ENCODE results near the gene PCBP1.
"Not testable (repeated sequence)": the region's sequence is repeated elsewhere in the genome, so short reads cannot be mapped to it uniquely, and the experiment has no call there.

Gene PCBP1

DNA sequence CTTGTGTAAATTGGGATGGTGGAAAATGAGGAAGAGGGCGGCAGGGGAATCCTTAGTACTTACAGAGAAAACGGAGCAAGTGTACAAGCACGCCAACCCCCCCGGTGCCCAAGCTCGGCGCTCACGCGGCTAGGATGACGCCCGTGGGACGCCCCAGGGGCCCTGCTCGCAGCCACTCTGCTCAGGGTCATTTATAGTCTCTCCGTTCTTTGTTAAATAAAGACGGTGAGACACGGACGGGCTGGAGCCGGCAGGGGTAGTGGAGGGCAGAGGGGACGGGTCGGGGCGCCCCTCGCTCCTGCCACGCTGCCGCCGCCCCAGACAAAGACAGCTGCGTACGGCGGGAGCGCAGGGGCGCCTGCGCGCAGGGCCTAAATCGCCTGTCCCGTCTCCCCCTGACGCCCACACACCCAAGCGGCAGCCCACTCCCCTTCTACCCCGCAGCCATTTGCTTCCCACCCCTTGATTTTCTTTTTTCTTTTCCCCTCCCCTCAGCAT lies 37.8 kb downstream of the PCBP1 start:
- no peak for DNase-seq (ENCODE audit: low read depth)
- peak overlapping the region; percentile 35 for H3K4me3 ChIP-seq (ENCODE audit: low read depth, low read length)
- TF ChIP-seq, protein P1, sequence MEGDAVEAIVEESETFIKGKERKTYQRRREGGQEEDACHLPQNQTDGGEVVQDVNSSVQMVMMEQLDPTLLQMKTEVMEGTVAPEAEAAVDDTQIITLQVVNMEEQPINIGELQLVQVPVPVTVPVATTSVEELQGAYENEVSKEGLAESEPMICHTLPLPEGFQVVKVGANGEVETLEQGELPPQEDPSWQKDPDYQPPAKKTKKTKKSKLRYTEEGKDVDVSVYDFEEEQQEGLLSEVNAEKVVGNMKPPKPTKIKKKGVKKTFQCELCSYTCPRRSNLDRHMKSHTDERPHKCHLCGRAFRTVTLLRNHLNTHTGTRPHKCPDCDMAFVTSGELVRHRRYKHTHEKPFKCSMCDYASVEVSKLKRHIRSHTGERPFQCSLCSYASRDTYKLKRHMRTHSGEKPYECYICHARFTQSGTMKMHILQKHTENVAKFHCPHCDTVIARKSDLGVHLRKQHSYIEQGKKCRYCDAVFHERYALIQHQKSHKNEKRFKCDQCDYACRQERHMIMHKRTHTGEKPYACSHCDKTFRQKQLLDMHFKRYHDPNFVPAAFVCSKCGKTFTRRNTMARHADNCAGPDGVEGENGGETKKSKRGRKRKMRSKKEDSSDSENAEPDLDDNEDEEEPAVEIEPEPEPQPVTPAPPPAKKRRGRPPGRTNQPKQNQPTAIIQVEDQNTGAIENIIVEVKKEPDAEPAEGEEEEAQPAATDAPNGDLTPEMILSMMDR (IDR thresholded peaks at IDR 0.05; ENCODE audit: low read depth, low read length, missing control alignments) = no peak
- in situ Hi-C loops (cut with HindIII; ENCODE audit: low sequenced_read_pairs) = no loop called here

- TF ChIP-seq, protein P1 (IDR thresholded peaks at IDR 0.05; ENCODE audit: low read depth, low read length, missing control alignments) = no peak
- DNase-seq (ENCODE audit: low read depth) = no peak
- in situ Hi-C loops (cut with HindIII; ENCODE audit: low sequenced_read_pairs) = no loop called here
Measured at GRCh38 chr2:70125498-70125898, 38.2 kb downstream of the PCBP1 start.

GRCh38 chr2:70126413-70126812 lies 39.1 kb downstream of the PCBP1 start:
- DNase-seq (ENCODE audit: low read depth) = no peak
- in situ Hi-C loops (cut with HindIII; ENCODE audit: low sequenced_read_pairs) = no loop called here
- H3K4me3 ChIP-seq (ENCODE audit: low read depth, low read length) = no peak overlapping the region
- TF ChIP-seq, protein P1 (IDR thresholded peaks at IDR 0.05; ENCODE audit: low read depth, low read length, missing control alignments) = no peak

More at GRCh38 chr2:70125498-70125898, 38.2 kb downstream of the PCBP1 start:
- H3K4me3 ChIP-seq (ENCODE audit: low read depth, low read length) = peak overlapping the region; percentile 35

DNA sequence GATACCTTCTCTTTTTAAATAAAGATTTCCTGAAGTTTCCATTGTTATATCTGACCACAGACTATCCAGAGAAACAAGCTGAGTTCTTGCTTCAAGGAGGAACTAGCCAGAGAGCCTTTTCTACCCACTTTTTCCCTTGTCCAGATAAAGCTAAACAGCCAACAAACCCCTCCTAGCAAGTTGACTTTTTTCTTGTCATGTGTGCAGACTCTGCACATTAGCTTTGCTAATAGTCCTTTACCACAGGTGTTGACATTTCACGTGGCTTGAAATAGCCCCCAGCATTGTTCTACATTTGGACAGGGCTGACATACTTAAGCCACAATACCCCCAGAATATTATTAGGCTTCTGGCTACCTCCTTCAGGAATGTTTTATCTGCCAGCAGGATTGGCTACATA lies 40.7 kb downstream of the PCBP1 start:
- TF ChIP-seq, protein P1 (IDR thresholded peaks at IDR 0.05; ENCODE audit: low read depth, low read length, missing control alignments) = no peak
- no peak overlapping the region for H3K4me3 ChIP-seq (ENCODE audit: low read depth, low read length)

DNA sequence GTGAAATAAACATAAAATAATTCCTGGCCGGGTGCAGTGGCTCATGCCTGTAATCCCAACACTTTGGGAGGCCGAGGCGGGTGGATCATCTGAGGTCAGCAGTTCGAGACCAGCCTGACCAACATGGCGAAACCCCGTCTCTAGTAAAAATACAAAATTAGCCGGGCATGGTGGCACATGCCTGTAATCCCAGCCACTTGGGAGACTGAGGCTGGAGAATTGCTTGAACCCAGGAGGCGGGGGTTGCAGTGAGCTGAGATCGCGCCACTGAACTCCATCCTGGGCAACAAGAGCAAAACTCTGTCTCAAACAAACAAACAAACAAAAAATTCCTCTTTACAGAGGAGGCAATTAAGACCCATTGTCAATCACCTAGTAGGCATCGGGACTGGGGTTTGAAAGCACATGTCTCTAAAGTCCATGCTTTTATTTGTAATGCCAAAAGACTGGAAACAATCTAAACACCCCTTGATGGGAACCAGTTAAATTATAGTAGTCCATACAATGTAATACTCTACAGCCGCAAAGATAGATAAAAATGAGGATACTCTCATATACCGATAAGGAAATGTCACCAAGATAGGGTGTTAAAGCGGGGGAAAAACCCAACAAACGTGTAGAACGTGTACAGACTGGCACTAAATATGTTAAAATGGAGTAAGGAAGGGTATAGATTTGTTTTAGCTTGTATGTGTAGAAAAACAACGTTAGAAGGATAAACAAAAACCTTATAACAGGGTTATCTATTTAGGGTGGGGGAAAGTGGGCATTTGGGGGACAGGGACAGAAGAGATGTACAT lies 44.3 kb downstream of the PCBP1 start:
- in situ Hi-C loops (cut with HindIII; ENCODE audit: low sequenced_read_pairs); DNase-seq (ENCODE audit: low read depth); H3K4me3 ChIP-seq (ENCODE audit: low read depth, low read length): not testable (repeated sequence)

More for the DNA sequence above, 40.7 kb downstream of the PCBP1 start:
- DNase-seq (ENCODE audit: low read depth) = no peak
- in situ Hi-C loops (cut with HindIII; ENCODE audit: low sequenced_read_pairs) = no loop called here

DNA sequence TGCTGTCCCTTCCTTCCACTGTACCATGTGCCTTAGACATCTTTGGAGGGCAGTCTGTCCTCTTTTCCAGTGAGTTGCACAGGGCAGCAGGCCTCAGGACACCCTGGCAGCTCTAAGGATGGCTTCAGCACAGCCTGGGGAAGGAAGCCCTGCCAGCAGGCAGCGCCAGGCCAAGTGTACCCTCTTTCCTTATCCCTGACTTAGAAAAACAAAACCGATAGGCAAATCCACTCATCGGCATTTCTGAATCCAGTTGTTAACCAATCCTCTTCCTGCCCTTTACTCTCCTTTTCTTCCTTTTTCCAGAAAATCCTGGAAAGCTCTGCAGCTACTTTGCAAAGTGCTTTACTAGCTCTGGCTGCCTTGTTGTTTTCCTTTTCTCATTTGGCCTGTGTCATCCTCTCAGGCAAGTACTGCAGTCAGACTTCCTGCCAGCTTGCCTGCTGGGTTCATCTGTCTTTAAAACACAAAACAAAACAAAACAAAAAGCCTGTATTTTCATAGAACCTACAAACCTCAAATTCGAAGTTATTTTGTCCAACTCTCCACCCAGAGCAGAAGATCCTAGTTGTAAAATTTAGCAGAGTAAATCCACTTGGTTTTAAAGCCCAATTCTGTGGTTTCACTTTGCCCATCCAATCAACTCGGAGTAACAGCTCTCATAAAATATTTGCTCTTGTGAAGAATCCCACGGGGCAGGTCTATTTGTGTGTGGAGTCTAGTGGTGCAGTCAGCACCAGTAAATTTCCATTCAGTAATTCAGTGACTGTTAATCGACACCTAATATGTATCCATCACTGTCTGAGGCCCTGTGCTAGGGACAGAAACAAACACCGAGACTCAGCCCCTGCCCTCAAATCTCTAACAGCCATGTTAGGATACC lies 45.2 kb downstream of the PCBP1 start:
- in situ Hi-C loops (cut with HindIII; ENCODE audit: low sequenced_read_pairs) = no loop called here
- TF ChIP-seq, protein P1 (IDR thresholded peaks at IDR 0.05; ENCODE audit: low read depth, low read length, missing control alignments) = no peak
- DNase-seq (ENCODE audit: low read depth) = no peak
- no peak overlapping the region for H3K4me3 ChIP-seq (ENCODE audit: low read depth, low read length)
